SU-DHL-6 (cell line): ENCODE data around the gene MYO9A.

ENCODE experiments used
- H2AFZ ChIP-seq: fragments of 200-600 bp; sonication (generic); 2 replicates; pipeline ENCODE4 v1.6.1; 2014; ENCODE audit warnings: low read depth, mild to moderate bottlenecking, moderate library complexity, mixed read lengths, antibody characterized with exemption, low read length; ENCODE audit not compliant: severe bottlenecking
- H3F3A ChIP-seq: fragments of 200-600 bp; shearing (Covaris generic); 2 replicates; pipeline ENCODE4 v1.6.0; 2016; ENCODE audit warnings: antibody characterized with exemption, mild to moderate bottlenecking; ENCODE audit not compliant: insufficient read depth
- H3K27ac ChIP-seq: fragments of 200-600 bp; sonication (generic); 2 replicates; pipeline ENCODE4 v1.5.1; 2016; ENCODE audit warnings: low read depth, mild to moderate bottlenecking, low read length, moderate library complexity, mixed read lengths
- H3K27me3 ChIP-seq: fragments of 200-600 bp; sonication (generic), shearing (Covaris generic); 2 replicates; pipeline ENCODE4 v1.6.0; 2014; ENCODE audit warnings: mild to moderate bottlenecking, low read length
- H3K36me3 ChIP-seq: fragments of 200-600 bp; sonication (generic); 2 replicates; pipeline ENCODE4 v1.6.1; 2014; ENCODE audit warnings: mild to moderate bottlenecking, low read length, mixed read lengths
- H3K4me2 ChIP-seq: fragments of 300-600, 200-600 bp; shearing (Covaris generic), sonication (generic); 2 replicates; pipeline ENCODE4 v1.6.0; 2014; ENCODE audit warnings: low read length, low read depth, mild to moderate bottlenecking; ENCODE audit not compliant: poor library complexity, severe bottlenecking
- H3K4me3 ChIP-seq: fragments of 200-600 bp; sonication (generic); 2 replicates; pipeline ENCODE4 v1.5.1; 2014; ENCODE audit warnings: antibody characterized with exemption, low read length, mild to moderate bottlenecking, mixed read lengths; ENCODE audit not compliant: insufficient read depth, poor library complexity, severe bottlenecking
- H3K79me2 ChIP-seq: fragments of 200-600 bp; sonication (generic); 2 replicates; pipeline ENCODE4 v1.6.1; 2014; ENCODE audit warnings: mild to moderate bottlenecking, low read length, moderate library complexity; ENCODE audit not compliant: insufficient read depth
- H3K9ac ChIP-seq: fragments of 200-600 bp; sonication (generic); 2 replicates; pipeline ENCODE4 v1.7.0; 2014; ENCODE audit warnings: mild to moderate bottlenecking, low read length
- H3K9me2 ChIP-seq: fragments of 200-600 bp; sonication (generic); replicated peaks from 2 replicates; pipeline ENCODE4 v1.6.1; 2014; ENCODE audit warnings: low read length; ENCODE audit not compliant: insufficient read depth
- H3K9me3 ChIP-seq: fragments of 200-600 bp; sonication (generic); 2 replicates; pipeline ENCODE4 v1.6.1; 2014; ENCODE audit warnings: low read length, mixed read lengths; ENCODE audit not compliant: insufficient read depth
- H4K20me1 ChIP-seq: fragments of 200-600 bp; sonication (generic); 2 replicates; pipeline ENCODE4 v1.6.1; 2014; ENCODE audit warnings: low read depth, mild to moderate bottlenecking, antibody characterized with exemption, low read length, moderate library complexity, mixed read lengths
- CTCF ChIP-seq: fragments of 200-600 bp; sonication (generic); IDR thresholded peaks from one replicate; pipeline ENCODE4 v1.5.1; 2017; ENCODE audit warnings: antibody characterized with exemption, mild to moderate bottlenecking, low read length, moderate library complexity; ENCODE audit not compliant: insufficient read depth, poor library complexity, severe bottlenecking
- EZH2phosphoT487 ChIP-seq: fragments of 200-600 bp; sonication (generic), shearing (Covaris generic); conservative IDR thresholded peaks from 2 replicates; pipeline ENCODE4 v1.6.1; 2018; ENCODE audit warnings: mild to moderate bottlenecking, antibody characterized with exemption, low read length, moderate library complexity, mixed read lengths

MYO9A gene

GRCh38 chr15:71780115-71780976 lies 337.6 kb downstream of the MYO9A start:
- H2AFZ ChIP-seq, result no peak overlapping the region
- no peak overlapping the region for H3K27ac ChIP-seq
- H3K4me3 ChIP-seq, result no peak overlapping the region
- H3K9me3 ChIP-seq, result no peaks in the 10 kb centered on the region
- no peaks in the 10 kb centered on the region for H3K27me3 ChIP-seq
- H3K4me2 ChIP-seq, result no peak overlapping the region
- no peaks in the 10 kb centered on the region for H3F3A ChIP-seq
- peak; percentile 62 for TF ChIP-seq CTCF
- TF ChIP-seq EZH2phosphoT487, result no peak
- no peaks in the 10 kb centered on the region for H3K79me2 ChIP-seq
- H4K20me1 ChIP-seq, result no peaks in the 10 kb centered on the region
- no peak overlapping the region for H3K9ac ChIP-seq
- no peaks in the 10 kb centered on the region for H3K36me3 ChIP-seq
- no peaks in the 10 kb centered on the region for H3K9me2 ChIP-seq

GRCh38 chr15:71779073-71779797 lies 338.7 kb downstream of the MYO9A start:
- Histone ChIP-seq H4K20me1 (no peaks in the 10 kb centered on the region), H3K36me3 (no peaks in the 10 kb centered on the region), H3K27ac (no peak overlapping the region), H3K4me2 (no peak overlapping the region), H3K4me3 (no peak overlapping the region), H3K79me2 (no peaks in the 10 kb centered on the region), H3K9ac (no peak overlapping the region), H3K9me2 (no peaks in the 10 kb centered on the region), H3F3A (no peaks in the 10 kb centered on the region), H3K9me3 (no peaks in the 10 kb centered on the region), H2AFZ (no peak overlapping the region), H3K27me3 (no peaks in the 10 kb centered on the region)
- TF ChIP-seq EZH2phosphoT487 (no peak), CTCF (no peak)

GRCh38 chr15:71777216-71777943 lies 340.6 kb downstream of the MYO9A start:
- Histone ChIP-seq H3K27me3 (no peaks in the 10 kb centered on the region), H3K4me3 (no peak overlapping the region), H3K36me3 (no peaks in the 10 kb centered on the region), H3K9ac (no peak overlapping the region), H3K4me2 (no peak overlapping the region), H3K27ac (no peak overlapping the region), H3F3A (no peaks in the 10 kb centered on the region), H3K9me3 (no peaks in the 10 kb centered on the region), H4K20me1 (no peaks in the 10 kb centered on the region), H3K9me2 (no peaks in the 10 kb centered on the region), H3K79me2 (no peaks in the 10 kb centered on the region), H2AFZ (no peak overlapping the region)
- TF ChIP-seq EZH2phosphoT487, result no peak
- no peak for TF ChIP-seq CTCF
